T-helper 2 cell treated with Interferon-gamma antibody and Interleukin-4, amounts not matched to agents 5 μg/mL and 100 μg/mL, for 36 hours (primary cell): ENCODE measurements around the gene C4B.

ENCODE experiments used
- DNase-seq: peaks from one replicate; pipeline ENCODE4 v3.0.0; 2021; ENCODE audit warnings: low spot score
- H3K27ac Mint-ChIP-seq: one replicate; pipeline ENCODE4 v1.8.0; 2021; ENCODE audit warnings: mild to moderate bottlenecking, mixed read lengths
- H3K27me3 Mint-ChIP-seq: one replicate; pipeline ENCODE4 v1.8.0; 2021; ENCODE audit warnings: low read depth, mixed read lengths
- H3K36me3 Mint-ChIP-seq: one replicate; pipeline ENCODE4 v1.8.0; 2021; ENCODE audit warnings: low read depth, mixed read lengths
- H3K4me1 Mint-ChIP-seq: one replicate; pipeline ENCODE4 v1.8.0; 2021; ENCODE audit warnings: low read depth, mixed read lengths
- H3K4me3 Mint-ChIP-seq: one replicate; pipeline ENCODE4 v1.8.0; 2022; ENCODE audit warnings: mild to moderate bottlenecking, moderate library complexity, mixed read lengths
- H3K9me3 Mint-ChIP-seq: one replicate; pipeline ENCODE4 v1.8.0; 2021; ENCODE audit warnings: mixed read lengths

C4B gene

GRCh38 chr6:32068867-32069266, 54.3 kb downstream of the C4B start:
- H3K4me1 Mint-ChIP-seq, result peaks cover 4% of the 10 kb centered on the region
- H3K4me3 Mint-ChIP-seq, result no peak overlapping the region
- no peak for DNase-seq
- H3K9me3 Mint-ChIP-seq, result no peaks in the 10 kb centered on the region
- peaks cover 2% of the 10 kb centered on the region for H3K27me3 Mint-ChIP-seq
- H3K27ac Mint-ChIP-seq, result no peak overlapping the region
- no peaks in the 10 kb centered on the region for H3K36me3 Mint-ChIP-seq

- Mint-ChIP-seq H3K27ac (no peak overlapping the region), H3K9me3 (no peaks in the 10 kb centered on the region), H3K36me3 (no peaks in the 10 kb centered on the region), H3K4me3 (no peak overlapping the region), H3K27me3 (peaks cover 2% of the 10 kb centered on the region), H3K4me1 (peaks cover 4% of the 10 kb centered on the region)
- no peak for DNase-seq
Measured at GRCh38 chr6:32069460-32069859, 54.9 kb downstream of the C4B start.

GRCh38 chr6:32069878-32070515, 55.4 kb downstream of the C4B start:
- H3K36me3 Mint-ChIP-seq, result no peaks in the 10 kb centered on the region
- no peaks in the 10 kb centered on the region for H3K9me3 Mint-ChIP-seq
- peaks cover 2% of the 10 kb centered on the region for H3K27me3 Mint-ChIP-seq
- no peak for DNase-seq
- H3K27ac Mint-ChIP-seq, result no peak overlapping the region
- H3K4me1 Mint-ChIP-seq, result peaks cover 3% of the 10 kb centered on the region
- no peak overlapping the region for H3K4me3 Mint-ChIP-seq

- no peak for DNase-seq
- H3K27ac Mint-ChIP-seq, result no peak overlapping the region
- no peak overlapping the region for H3K4me3 Mint-ChIP-seq
- H3K36me3 Mint-ChIP-seq, result no peaks in the 10 kb centered on the region
- no peaks in the 10 kb centered on the region for H3K4me1 Mint-ChIP-seq
- no peaks in the 10 kb centered on the region for H3K27me3 Mint-ChIP-seq
- no peaks in the 10 kb centered on the region for H3K9me3 Mint-ChIP-seq
Measured at GRCh38 chr6:32070814-32071543, 56.4 kb downstream of the C4B start.

- H3K4me3 Mint-ChIP-seq, result no peak overlapping the region
- H3K36me3 Mint-ChIP-seq, result no peaks in the 10 kb centered on the region
- DNase-seq, result no peak
- no peaks in the 10 kb centered on the region for H3K9me3 Mint-ChIP-seq
- no peaks in the 10 kb centered on the region for H3K4me1 Mint-ChIP-seq
- H3K27me3 Mint-ChIP-seq, result peaks cover 4% of the 10 kb centered on the region
- no peak overlapping the region for H3K27ac Mint-ChIP-seq
Measured at GRCh38 chr6:32073101-32073500, 58.5 kb downstream of the C4B start.

GRCh38 chr6:32073613-32074012, 59.0 kb downstream of the C4B start:
- no peaks in the 10 kb centered on the region for H3K4me1 Mint-ChIP-seq
- no peaks in the 10 kb centered on the region for H3K9me3 Mint-ChIP-seq
- no peak overlapping the region for H3K27ac Mint-ChIP-seq

GRCh38 chr6:32074996-32075532, 60.5 kb downstream of the C4B start:
- no peaks in the 10 kb centered on the region for H3K9me3 Mint-ChIP-seq
- no peak overlapping the region for H3K4me3 Mint-ChIP-seq
- no peak for DNase-seq
- no peaks in the 10 kb centered on the region for H3K36me3 Mint-ChIP-seq
- H3K27ac Mint-ChIP-seq, result no peak overlapping the region
- H3K4me1 Mint-ChIP-seq, result no peaks in the 10 kb centered on the region
- H3K27me3 Mint-ChIP-seq, result peaks cover 4% of the 10 kb centered on the region

More at GRCh38 chr6:32073613-32074012, 59.0 kb downstream of the C4B start:
- H3K27me3 Mint-ChIP-seq, result peaks cover 4% of the 10 kb centered on the region
- H3K36me3 Mint-ChIP-seq, result no peaks in the 10 kb centered on the region
- DNase-seq, result no peak
- no peak overlapping the region for H3K4me3 Mint-ChIP-seq

- no peak overlapping the region for H3K4me3 Mint-ChIP-seq
- no peak overlapping the region for H3K27ac Mint-ChIP-seq
- H3K4me1 Mint-ChIP-seq, result no peaks in the 10 kb centered on the region
- no peaks in the 10 kb centered on the region for H3K9me3 Mint-ChIP-seq
- DNase-seq, result no peak
- peaks cover 4% of the 10 kb centered on the region for H3K27me3 Mint-ChIP-seq
- no peaks in the 10 kb centered on the region for H3K36me3 Mint-ChIP-seq
Measured at GRCh38 chr6:32075781-32076180, 61.2 kb downstream of the C4B start.

GRCh38 chr6:32076321-32076809, 61.8 kb downstream of the C4B start:
- Mint-ChIP-seq H3K36me3 (no peaks in the 10 kb centered on the region), H3K4me1 (no peaks in the 10 kb centered on the region), H3K27me3 (peaks cover 4% of the 10 kb centered on the region), H3K27ac (no peak overlapping the region), H3K4me3 (no peak overlapping the region), H3K9me3 (no peaks in the 10 kb centered on the region)
- DNase-seq, result no peak

GRCh38 chr6:32079566-32080290, 65.1 kb downstream of the C4B start:
- DNase-seq, result no peak
- H3K4me3 Mint-ChIP-seq, result no peak overlapping the region
- no peaks in the 10 kb centered on the region for H3K4me1 Mint-ChIP-seq
- H3K27me3 Mint-ChIP-seq, result peaks cover 12% of the 10 kb centered on the region
- H3K36me3 Mint-ChIP-seq, result no peaks in the 10 kb centered on the region
- H3K9me3 Mint-ChIP-seq, result no peaks in the 10 kb centered on the region
- H3K27ac Mint-ChIP-seq, result no peak overlapping the region

GRCh38 chr6:32081168-32081990, 66.8 kb downstream of the C4B start:
- Mint-ChIP-seq H3K27ac (no peak overlapping the region), H3K4me1 (peaks cover under 1% of the 10 kb centered on the region), H3K36me3 (no peaks in the 10 kb centered on the region), H3K9me3 (no peaks in the 10 kb centered on the region), H3K27me3 (peaks cover 16% of the 10 kb centered on the region), H3K4me3 (no peak overlapping the region)
- DNase-seq, result no peak

GRCh38 chr6:32082478-32082877, 67.9 kb downstream of the C4B start:
- no peak for DNase-seq
- Mint-ChIP-seq H3K27me3 (peaks cover 22% of the 10 kb centered on the region), H3K36me3 (no peaks in the 10 kb centered on the region), H3K4me3 (no peak overlapping the region), H3K27ac (no peak overlapping the region), H3K9me3 (no peaks in the 10 kb centered on the region), H3K4me1 (peaks cover 7% of the 10 kb centered on the region)

- no peak overlapping the region for H3K27ac Mint-ChIP-seq
- no peak overlapping the region for H3K4me3 Mint-ChIP-seq
- peaks cover 22% of the 10 kb centered on the region for H3K27me3 Mint-ChIP-seq
- DNase-seq, result no peak
- peaks cover 7% of the 10 kb centered on the region for H3K4me1 Mint-ChIP-seq
- no peaks in the 10 kb centered on the region for H3K36me3 Mint-ChIP-seq
- H3K9me3 Mint-ChIP-seq, result no peaks in the 10 kb centered on the region
Measured at GRCh38 chr6:32082935-32083334, 68.3 kb downstream of the C4B start.
